Stimulated activated CD8-positive, alpha-beta memory T cell treated with anti-CD3 and anti-CD28 coated beads, Interleukin-7, amount 100 ng/mL, for 1 hour (primary cell): ENCODE measurements around the gene SETD6.

Experiments
- DNase-seq, 2 donors: peaks; one replicate each; pipeline ENCODE4 v3.0.0-alpha.2; 2020; ENCODE audit warnings: low read depth in 2 of 2

The SETD6 gene

DNA sequence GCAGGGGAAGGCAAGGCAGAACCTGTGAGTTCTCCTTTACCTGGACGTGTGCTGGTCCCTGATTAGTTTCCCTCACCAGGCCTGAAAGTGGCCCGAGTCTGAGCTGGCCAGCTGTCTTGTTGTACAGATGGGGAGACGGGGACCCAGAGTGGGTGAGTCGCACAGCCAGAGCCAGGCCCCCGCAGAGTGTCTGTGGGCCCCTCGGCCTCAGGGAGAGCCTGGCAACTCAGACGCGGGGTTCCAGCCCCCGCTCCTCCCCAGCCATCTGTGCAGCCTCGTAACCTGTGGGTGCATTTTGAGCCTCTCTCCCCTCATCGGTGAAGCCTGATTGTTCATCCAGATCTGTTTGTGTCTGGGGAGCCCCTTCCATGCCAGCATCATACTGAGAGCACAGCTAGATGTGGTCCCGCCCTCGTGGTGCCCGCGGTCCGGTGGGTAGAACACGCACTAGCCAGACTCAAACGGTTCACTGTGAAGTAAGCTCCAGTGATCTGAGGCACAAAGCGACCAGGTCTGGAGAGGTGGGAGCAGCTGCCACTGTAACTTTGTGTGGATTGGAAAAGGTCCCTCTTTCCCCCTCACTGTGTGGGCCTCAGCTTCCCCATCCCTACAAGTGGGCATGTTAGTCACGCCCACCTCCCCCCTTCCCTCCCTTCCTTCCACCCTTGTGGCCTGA is 21.4 kb upstream of the SETD6 start:
- DNase-seq: no peak

DNA sequence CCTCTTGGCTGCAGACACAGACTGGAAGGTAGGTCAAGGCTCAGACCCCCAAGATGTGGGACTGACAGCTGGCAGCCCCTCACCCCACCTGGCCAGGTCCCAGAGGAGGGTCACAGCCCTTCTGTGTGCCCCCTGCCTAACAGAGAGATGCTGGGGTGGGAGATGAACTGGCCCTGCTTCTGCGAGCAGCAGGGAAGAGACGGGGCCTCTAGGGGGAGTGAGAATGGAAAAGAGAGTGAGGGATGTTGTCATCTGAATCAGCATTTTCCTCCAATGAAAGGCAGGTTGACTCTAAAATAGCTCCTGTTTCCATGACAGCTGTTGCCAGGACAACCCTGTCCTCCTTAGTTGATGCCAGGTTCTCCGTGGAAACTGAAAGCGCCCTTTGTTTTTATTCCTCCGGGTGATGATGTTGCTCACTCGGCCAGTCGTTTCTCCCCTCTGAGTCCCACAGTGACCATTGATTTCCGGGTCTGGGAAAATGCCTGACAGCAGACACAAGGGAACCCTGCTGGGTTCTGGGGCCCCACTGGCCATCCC is 20.3 kb upstream of the SETD6 start:
- no peak for DNase-seq

DNA sequence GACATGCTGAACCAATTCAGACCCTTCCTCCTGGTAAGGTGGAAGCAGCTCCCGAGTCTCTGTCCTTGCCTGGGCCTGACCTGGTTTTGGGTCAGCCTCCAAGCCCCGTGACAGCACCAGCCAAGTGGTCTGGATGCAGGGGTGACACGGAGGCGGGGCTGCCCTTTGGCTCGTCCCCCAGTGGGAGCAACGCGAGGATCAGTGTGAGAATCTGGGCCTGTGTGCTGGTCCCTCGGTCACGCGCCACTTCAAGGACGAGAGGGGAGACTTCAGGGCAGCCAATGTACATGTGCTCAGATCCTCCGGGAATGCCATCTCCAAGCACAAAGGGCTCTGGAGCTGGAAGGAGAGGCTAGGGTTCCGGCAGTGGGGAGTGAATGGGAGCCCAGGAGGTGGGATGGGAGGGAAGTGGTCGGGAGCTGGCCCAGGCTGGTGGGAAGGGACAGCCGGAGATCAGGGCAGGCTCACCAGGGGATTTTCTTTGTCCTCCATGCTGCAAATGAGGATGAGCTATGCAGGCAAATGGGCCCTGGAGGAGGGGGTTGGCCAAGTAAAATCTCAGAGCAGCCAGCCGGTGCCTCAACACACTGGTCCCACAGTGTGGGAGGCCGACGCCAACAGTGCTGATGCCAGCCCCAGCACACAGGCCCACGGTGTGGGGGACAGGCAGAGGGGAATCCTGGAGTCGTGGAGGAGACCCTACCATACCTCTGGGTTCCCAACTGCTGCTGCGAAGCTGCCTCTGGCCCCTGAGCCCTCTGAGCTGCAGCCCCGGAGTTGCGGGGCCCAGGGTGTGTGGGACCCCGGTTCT is 19.6 kb upstream of the SETD6 start:
- no peak for DNase-seq

DNA sequence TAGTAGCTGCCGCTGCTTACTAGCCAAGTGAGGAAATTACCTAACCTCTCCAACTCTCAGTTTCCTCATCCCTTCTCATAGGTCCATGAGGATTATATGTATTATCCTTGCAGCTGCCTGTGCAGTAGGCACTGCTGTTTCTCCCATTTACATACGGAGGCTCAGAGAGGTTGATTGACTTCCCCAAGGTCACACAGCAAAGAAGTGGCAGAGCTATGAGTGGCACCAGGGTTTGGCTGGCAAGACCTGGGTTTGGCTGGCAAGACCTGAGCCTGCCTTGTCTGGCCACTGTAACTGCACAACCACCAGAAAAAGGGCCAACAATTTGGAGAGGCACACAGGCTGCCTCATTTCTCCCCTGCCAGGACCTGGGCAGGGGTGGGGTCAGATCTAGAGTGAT is 17.8 kb upstream of the SETD6 start:
- DNase-seq: no peak

DNA sequence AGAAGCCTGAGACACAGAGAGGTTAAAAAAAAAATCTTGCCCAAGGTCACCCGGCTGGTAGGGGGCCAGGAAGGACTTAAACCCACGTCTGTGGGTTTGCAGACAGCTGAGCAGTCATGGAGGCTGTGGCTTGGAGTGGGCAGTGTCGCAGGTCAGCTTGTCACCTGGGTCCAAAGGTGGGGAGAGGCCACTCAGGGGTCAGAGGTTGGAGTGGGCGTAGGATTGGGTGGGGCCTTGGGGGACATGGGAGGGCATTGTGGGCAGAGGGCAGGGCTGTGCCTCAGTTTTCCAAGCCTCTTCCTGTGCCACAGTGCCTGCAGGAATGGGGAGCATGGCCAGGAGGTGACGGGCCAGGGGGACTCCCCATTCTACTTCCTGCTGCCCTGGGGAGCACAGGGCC is 17.4 kb upstream of the SETD6 start:
- DNase-seq: no peak

DNA sequence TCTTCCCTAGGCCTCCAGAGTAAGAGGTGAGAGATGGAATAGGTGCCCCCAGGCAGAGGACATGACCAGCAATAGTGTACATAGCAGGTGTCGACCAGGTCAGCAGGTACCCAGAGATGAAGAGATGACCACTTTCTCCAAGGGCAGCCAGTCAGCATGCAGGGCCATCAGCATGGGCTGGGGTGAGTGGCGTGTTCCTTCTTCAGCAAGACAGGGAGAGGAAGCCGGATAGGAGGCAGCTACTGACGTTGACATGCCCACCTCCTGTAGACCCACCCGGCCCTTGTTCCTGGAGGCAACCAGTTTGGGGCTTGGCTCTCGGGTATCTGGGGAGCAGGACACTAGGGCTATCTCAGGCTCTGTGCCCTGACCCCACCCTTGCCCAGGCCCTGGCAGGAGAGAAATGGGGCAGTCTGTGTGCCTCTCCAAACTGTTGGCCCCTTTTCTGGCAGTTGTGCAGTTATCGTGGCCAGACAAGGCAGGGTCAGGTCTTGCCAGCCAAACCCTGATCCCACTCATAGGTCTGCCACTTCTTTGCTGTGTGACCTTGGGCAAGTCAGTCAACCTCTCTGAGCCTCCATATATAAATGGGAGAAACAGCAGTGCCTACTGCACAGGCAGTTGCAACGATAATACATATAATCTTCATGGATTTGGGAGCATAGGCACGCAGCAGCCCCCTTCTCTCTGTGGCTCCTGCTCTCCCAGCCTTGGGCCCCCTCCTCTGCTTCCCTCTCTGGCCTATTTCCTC is 16.8 kb upstream of the SETD6 start:
- DNase-seq: no peak

DNA sequence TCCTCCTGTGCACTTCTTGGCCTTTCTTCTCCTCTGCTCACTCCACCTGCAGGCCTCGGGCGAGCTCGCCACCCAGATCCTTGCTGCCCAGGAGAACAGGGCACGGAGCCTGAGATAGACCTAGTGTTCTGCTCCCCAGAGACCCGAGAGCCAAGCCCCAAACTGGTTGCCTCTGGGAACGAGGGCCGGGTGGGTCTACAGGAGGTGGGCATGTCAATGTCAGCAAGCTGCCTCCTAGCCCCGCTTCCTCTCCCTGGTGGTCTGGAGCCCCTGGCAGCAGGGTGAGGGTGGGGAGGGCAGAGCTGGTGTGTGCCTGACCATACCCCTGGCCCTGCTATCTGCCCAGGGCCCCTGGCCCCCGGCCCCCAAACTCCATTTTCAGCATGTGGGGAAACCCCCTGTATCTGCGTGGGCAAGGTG is 16.2 kb upstream of the SETD6 start:
- DNase-seq: no peak

DNA sequence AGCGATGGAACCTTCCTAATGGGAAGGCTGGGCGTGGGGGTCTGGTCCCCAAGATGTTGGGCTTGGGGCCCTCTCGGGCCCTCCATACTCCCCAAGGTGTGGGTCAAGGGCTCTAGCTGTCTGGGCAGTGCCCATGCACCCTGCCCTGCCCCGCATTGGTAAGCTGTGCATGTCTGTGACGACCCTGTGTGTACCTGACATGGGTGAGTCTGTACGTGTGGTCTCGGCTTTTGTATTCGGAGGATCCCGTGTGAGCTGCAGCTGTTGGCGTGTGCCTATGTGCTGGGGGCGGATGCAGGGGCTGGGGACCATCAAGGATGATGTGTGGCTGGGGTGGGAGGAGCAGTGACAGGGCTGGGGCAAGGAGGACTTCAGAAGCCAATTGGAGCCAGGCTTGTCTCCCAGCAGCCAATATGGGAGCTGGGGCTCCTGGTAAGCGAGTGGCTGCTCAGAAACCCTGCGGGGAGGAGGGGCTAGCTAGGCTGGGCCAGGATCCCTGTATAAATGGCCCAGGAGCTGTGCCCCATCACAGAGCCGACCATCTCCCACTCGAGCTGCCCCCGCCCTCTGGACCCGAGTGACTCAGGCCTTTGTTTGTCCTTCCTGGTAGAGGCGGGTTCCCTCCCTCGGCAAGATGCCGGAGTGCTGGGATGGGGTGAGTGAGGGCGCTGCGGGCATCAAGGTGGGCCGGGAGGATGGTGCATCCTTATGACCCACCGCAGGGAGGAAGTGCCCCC is 15.5 kb upstream of the SETD6 start, which contains the start of gene NDRG4:
TSS of gene NDRG4 (plus strand) at position 529 of the 737 bp plus-strand sequence. CDS start at position 635, 106 bp downstream.
- no peak for DNase-seq

DNA sequence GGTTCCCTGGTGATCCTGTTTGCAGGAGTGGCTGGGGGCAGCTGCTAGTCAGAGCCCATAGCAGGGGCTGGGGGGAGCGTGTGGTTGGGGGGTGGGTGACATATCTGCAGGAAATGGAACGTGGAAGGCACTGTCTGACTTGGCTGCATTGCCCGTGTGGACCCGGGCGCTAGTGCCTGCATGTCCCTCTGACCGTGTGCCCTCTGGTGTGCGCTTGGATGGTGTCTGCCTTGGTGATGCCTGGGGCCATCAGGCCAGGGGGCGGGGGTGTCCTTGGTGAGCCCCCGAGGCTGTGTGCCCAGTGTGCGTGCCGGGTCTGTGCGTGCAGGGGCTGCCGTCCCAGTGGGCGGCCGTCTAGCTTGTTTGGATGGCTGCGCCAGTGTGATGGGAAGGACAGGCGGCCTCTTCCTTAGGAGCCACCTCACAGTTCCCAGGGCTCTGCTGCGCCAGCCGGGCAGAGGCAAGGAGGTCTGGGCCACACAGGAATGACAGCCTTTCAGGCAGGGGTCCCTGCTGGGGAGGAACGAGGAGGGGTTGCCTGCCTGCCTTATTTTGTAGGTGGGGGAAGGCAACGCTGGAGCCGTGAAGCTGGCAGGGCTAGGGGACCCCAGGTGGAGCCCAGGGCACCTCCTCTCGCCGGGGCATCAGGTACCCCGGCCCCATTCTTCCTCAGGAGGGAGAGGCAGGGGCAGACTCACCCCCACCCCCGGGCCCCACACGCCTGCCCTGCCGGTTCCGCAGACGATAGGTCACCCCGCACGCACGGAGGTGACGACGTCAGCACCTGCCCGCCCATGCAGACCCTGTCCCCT is 14.7 kb upstream of the SETD6 start:
- no peak for DNase-seq

DNA sequence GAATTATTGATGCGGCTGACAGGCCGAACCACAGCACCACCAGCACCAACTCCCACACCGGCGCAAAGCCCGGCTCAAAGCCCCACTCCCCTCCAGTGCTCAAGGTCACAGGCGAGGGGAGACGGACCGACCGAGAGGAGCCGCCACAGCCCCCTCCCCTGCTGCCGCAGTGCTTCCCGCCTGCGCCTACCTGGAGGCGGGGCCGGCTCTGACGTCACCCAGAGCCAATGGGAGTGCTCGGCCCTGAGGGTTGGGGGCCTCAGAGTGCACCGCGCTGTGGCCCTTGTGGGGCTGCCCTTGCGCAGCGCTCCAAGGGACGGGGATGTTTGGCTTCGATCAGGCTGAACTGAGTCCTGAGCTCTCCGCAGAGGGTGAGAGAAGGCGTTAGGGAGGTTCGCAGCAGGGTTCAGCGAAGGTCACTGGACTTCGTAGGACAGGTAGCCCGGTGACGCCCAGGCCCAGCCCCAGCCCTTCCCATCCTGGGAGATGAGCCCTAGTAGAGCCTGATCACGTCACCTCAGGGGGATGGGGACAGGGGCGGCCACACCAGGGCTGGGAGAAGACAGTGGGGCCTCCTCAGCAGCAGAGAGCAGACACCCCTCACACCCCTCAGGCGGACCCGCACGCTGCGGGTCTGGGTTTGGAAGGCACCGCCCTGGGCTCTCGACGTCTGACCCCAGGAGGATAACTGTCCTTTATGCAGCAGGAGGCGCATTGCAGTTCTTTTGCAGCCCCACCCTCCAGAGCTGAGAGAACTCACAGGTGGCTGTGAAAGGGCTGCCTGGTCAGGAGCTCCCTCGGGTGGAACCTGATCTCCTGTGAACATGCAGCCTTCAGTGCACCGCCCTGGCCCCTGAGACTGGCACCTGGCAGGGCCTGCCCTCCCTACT is 13.8 kb upstream of the SETD6 start:
- DNase-seq: no peak

DNA sequence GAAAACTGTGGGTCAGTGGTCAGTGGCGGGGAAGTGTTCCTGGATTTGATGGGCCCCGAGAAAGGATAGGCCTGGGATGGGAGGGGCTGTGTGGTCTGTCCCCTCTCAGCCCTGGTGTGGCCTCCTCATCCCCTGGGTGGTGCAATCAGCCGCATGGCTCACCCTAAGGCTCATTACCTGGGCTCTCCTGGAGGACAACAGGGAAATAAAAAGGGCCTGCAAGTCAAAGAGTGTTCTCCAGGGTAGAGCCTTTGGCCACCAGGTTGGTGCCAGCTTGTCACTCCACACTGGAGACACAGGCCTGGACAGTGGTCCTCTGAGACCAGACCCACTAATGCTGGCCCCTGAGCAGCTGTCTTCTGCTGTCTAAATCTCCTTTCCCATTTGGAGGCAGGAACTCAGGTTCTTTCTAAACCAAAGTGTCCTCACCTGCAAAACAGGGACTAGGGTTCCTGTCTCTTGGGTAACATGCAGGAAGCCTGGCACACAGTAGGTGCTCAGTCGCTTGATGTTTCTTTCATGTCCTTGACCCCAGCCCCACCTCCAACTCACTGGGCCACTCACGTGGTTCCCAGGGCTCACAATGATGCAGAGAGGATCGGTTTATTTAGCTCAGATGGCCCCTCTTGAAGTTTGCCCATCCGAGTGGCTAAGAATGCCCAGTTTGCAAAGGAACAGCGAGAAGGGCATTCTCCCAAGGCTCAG is 12.9 kb upstream of the SETD6 start:
- no peak for DNase-seq

DNA sequence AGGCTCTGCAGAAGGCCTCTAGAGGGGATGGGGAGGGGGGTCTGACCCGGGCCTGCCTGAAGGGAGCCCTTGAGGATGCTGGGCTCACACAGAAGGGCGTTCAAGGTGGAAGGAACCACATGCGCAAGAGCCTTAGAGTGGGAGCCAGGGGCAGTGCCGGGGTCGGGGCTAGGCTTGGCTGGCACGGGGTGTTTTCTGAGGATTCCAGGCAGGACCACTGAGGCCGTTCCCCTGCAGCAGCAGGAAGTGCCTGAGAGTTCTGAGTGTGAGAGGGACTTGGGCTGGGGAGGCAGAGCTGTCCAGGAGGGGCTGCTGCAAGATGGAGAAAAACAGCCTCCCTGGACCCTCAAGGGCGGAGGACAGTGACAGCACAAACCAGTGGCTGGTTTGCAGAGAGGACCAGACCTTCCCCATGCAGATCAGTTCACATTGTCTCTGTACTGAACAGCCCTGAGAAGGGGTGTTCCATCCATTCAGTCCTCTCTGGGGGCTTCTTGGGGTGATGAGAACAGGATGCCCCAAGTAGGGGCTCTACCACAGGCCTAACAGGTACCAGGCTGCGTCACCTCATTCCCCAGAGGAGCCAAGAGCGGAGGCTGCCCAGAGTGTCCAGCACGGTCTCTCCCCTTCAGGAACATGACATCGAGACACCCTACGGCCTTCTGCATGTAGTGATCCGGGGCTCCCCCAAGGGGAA is 12.0 kb upstream of the SETD6 start:
- DNase-seq: no peak

DNA sequence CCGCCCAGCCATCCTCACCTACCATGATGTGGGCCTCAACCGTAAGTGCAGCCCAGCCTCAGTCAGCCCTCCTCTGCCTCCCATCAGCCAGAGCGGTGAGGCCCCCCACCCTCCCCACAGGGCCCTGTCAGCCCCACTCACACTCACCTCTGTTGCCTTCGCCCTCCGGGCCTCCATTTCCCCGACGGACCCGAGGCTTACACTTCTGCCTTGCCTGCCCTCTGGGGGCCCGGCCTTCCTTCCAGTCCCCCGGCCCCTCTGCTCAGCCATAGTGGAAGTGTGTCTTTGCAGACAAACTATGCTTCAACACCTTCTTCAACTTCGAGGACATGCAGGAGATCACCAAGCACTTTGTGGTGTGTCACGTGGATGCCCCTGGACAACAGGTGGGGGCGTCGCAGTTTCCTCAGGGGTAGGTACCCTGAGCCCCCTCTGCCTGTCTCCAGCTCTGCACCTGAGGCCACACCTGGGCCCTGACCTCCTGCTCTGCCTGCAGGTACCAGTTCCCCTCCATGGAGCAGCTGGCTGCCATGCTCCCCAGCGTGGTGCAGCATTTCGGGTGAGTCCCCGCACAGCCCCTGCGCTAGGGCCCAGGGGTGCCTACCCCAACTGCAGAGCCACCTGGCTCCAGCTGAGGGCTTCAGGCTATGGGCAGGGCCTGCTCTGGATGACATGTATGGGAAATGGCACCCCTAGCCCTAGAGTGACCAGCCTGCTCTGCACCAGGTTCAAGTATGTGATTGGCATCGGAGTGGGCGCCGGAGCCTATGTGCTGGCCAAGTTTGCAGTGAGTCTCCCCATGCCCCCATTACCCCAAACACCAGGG is 11.2 kb upstream of the SETD6 start:
- no peak for DNase-seq

DNA sequence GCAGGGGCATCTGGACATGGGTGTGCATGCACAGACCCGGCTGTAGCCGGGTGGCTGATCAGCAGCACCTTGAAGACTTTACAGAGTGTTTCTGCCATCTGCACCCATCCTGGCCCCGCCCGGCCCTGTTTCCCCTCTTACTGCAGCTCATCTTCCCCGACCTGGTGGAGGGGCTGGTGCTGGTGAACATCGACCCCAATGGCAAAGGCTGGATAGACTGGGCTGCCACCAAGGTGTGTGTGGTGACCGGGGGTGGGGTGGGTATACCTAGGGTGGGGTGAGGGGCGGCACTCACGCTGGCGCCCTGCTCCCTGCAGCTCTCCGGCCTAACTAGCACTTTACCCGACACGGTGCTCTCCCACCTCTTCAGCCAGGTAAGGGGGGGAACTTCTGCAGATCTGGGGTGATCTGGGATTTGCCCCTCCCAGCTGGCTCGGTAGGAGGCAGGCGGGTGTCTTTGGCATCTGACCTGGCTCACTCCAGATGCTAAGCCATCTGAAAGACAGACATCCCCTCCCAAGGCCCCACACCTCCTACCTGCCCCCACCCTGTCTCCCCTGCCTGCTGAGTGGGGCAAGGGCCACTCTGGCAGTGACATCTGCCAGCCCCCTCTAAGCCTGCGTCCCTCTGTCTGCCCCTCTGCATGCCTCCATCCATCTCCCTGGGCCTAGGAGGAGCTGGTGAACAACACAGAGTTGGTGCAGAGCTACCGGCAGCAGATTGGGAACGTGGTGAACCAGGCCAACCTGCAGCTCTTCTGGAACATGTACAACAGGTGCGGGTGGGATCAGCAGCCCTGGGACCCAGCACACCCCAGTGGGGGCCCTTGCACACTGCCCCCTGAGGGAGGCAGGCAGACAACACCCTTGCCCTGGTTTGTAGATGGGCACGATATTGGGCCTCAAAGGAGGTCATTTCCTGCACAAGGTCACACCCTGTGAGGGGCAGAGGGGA is 8.8 kb upstream of the SETD6 start:
- DNase-seq: no peak

DNA sequence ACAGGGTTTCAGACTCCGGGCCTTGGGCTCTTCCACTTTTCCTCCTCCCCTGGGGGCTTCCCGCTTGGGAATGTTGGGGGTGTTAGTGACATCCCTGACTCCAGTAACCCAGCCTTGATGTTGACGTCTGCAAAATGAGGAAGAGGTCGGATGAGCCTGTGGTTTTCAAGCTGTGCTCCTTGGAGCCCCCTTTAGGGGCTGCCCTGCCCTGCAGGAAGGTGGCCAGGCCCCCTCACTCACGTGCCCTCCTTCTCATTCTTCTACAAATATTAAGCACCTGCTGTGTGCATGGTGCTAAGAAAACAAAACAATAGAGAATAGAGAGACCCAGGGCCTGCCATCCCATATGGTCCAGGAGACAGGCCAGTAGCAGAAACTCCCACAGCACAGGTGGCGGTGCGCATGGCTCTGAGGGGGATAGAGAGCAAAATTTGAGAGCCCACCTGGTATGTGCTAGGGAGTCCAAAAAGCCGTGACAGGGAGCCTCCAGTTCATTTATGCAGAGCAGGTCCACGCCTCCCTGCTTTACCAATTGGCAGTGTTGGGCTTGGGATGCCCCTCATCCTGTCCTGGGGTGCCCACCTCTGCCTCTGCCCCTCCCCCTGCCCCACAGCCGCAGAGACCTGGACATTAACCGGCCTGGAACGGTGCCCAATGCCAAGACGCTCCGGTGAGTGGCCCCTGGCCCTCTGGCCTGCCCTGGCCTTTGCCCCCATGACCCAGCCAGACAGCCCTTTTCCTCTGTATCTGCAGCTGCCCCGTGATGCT is 7.9 kb upstream of the SETD6 start:
- DNase-seq: no peak
